Measurements from ENCODE around the gene CCDC28B.

The CCDC28B gene

GRCh38 chr1:32223683-32224082 is 23.3 kb downstream of the CCDC28B start:
- no peak for DNase-seq

- DNase-seq = no peak
Observed at GRCh38 chr1:32224285-32224684, 23.9 kb downstream of the CCDC28B start.

- DNase-seq = no peak
Observed at GRCh38 chr1:32228771-32229170, 28.4 kb downstream of the CCDC28B start.

GRCh38 chr1:32231843-32232432 is 31.5 kb downstream of the CCDC28B start:
- no peak for DNase-seq

- no peak for DNase-seq
Observed at GRCh38 chr1:32232558-32233304, 32.3 kb downstream of the CCDC28B start.

- no peak for DNase-seq
Observed at GRCh38 chr1:32234792-32235191, 34.4 kb downstream of the CCDC28B start.

GRCh38 chr1:32239337-32239736 is 38.9 kb downstream of the CCDC28B start:
- DNase-seq = no peak

- DNase-seq = no peak
Observed at GRCh38 chr1:32239790-32240139, 39.4 kb downstream of the CCDC28B start.

- peak; percentile 54 for DNase-seq
Observed at GRCh38 chr1:32240140-32240951, 40.0 kb downstream of the CCDC28B start.

- DNase-seq = peak; percentile 41
Observed at GRCh38 chr1:32241001-32241763, 40.8 kb downstream of the CCDC28B start.

GRCh38 chr1:32242341-32242851 is 42.0 kb downstream of the CCDC28B start:
- DNase-seq = no peak

- DNase-seq = peak; percentile 78
Observed at GRCh38 chr1:32246888-32247273, 46.5 kb downstream of the CCDC28B start, which contains the start of gene FAM167B. TSS of gene FAM167B (plus strand) at chr1:32247222. CDS start at chr1:32247422, 200 bp downstream.

GRCh38 chr1:32247452-32247851 is 47.1 kb downstream of the CCDC28B start:
- DNase-seq = no peak

GRCh38 chr1:32247983-32248889 is 47.8 kb downstream of the CCDC28B start:
- DNase-seq = peak; percentile 60

GRCh38 chr1:32249831-32250525 is 49.6 kb downstream of the CCDC28B start:
- DNase-seq = no peak

- no peak for DNase-seq
Observed at GRCh38 chr1:32250893-32251716, 50.7 kb downstream of the CCDC28B start, which contains the start of gene LCK. TSS of gene LCK (plus strand) at chr1:32251265. CDS start at chr1:32274330, 23,065 bp downstream.

All from fibroblast of skin of scalp (primary cell).